Measurements from ENCODE around the gene ABCA12.

ABCA12 gene

DNA sequence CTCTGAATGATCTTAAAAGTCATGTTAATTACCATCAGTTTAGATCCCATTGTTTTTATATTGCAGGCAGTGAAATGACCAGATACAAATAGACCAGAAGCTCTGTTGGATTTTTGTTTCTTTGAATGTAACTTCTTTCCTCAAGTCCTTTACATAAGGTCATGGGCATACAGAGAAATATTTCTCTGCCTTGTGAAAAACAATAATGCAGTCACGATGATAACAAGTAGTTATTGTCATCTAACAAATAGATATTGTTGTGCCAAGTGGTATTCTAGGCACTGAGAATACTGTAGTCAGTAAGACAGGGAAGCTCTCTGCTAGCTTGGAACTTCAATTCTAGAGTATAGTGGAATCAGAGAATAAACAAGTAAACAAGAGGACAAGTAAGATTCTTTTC, 234.2 kb downstream of the ABCA12 start:
- FAIRE-seq: no peak

DNA sequence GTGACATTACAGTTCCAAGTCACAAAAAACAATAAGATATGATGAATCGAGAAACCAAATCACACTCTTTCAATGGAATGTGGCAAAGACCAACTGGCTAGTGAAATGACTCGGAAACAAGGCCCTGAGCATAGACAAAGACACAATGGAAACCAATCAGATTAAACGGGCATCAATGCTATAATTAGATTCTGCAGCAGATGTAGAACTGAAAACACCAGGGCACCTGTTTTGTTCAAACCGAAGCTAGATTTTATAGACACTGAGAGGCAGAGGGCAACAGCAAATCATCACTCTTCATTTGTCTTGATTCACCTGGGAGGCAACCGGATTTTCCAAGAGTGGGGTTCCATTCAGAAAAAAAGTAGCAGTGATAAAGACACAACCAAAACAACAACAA, 236.1 kb downstream of the ABCA12 start:
- no peak for FAIRE-seq

DNA sequence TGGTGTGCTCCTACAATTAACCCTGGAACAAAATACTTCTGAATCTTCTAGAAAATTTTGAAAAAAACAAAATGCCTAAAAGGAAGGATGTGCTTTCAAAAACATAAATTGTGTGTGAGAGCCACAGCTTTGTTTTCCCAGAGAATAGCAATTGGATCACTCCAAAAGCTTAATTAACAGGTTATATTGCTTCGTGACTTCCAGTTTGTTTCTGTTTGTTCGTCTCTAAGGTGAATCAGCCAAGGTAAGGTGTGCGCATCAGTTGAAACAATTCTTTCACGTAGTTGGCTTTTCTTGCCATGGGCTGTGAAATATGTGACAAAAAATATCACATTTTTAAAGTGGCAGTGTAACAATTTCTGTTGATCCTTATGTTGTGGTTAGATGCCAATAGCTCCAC, 238.7 kb downstream of the ABCA12 start:
- no peak for FAIRE-seq

DNA sequence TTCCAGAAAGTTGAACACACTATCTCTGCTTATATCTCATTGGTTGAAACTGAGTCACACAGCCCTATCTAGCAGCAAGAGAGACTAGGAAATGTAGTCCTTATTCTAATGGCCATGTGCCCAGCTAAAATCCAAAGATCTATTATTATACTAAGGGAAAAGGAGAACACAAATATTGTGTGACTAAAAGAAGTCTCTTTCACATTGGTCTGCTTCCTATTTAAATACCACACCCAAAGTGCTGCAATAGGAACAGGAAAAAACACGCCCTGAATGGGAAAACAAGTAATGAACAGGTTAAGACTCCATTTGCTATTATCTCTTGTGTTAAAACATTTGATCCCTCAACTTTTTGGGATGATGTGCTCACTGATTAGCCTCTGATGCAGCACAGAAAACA, 242.2 kb downstream of the ABCA12 start:
- no peak for FAIRE-seq

DNA sequence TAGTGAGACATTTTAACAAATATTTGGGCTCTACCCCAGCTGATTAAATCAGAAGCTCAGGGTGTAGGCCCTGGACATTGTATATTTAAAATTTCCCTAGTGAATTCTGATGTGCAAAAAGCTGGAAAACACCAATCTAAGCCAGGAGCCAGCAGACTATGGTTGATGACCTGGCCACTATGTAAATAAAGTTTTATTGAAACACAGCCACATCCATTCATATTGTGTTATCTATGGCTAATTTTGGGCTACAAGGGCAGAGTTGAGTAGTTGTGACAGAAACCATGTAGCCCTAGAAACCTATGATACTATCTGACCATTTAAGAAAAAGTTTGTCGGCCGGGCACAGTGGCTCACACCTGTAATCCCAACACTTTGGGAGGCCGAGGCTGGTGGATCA, 243.0 kb downstream of the ABCA12 start:
- FAIRE-seq: no peak

DNA sequence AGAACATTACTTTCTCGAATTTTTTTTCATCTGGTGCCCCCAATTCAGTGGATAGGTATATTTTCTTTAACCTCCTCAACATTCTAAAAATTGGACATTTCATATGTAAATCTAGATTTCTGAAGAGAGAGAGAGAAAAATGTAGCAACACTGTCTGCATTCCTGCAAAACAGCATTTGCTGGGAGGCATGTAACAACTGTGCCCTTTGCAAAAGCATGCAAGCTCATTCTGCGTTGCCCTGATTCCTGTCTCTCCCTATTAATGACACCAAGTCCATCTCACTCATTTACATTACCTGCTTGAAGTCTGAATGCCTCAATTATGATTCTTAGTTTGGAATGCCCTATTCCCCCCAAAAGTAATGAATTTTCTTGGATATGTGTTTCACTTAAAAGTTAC, 249.1 kb downstream of the ABCA12 start:
- no peak for FAIRE-seq

DNA sequence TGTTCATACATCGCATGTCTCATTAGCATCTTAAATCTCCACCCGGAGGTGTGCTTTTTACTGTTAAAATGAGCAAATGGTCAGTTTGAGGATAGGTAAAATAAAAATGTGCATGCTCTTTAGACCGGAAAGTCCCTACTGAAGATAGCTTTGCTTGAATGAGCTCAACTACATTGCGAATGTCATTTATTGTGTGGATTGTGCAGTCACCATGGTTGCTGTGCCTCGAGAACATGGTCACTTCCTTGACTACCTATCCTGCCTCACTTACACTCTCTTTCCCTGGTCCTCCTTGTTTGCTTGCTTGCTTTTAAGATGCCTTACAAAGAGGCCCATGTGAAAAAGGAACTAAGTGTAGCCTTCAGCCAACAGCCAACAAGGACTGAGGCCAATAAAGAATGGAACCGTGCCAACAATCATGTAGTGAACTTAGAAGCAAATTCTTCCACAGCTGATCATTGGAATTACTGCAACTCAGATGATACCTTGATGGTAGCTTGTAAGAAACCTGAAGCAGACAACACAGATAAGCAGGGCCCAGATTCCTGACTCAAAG, 256.7 kb downstream of the ABCA12 start:
- no peak for FAIRE-seq
